Heart right ventricle (tissue), 16 donors: ENCODE data around the gene CNTN4. TPM values are rescaled to one million over a fixed set of nuclear protein-coding genes. Genes with fewer than 3 reads are reported as not detected.

Experiments
- ATAC-seq, 8 donors: fragments of 200-7000 bp; cut with Tn5 transposase; one replicate each; pipeline ENCODE4 v1.9.1; 2020; ENCODE audit warnings: mild to moderate bottlenecking in 8 of 8, moderate library complexity in 8 of 8, moderate number of reproducible peaks in 1 of 8
- DNase-seq, 2 donors: peaks; one replicate each; pipeline ENCODE4 v3.0.0-alpha.2; 2020
- H3K27ac ChIP-seq, 10 donors: fragments of 200-600 bp; sonication (generic) in 2 of 10; one replicate each; pipeline versions ENCODE4 v1.5.0 to v1.8.0; 2020 to 2022; ENCODE audit warnings: mild to moderate bottlenecking in 3 of 10
- H3K27me3 ChIP-seq, 7 donors: fragments of 200-600 bp; one replicate each; pipeline ENCODE4 v1.8.0; 2021 to 2022; ENCODE audit warnings: mild to moderate bottlenecking in 2 of 7
- H3K36me3 ChIP-seq, 9 donors: fragments of 200-600 bp; sonication (generic) in 1 of 9; one replicate each; pipeline versions ENCODE4 v1.5.0 to v1.8.0; 2020 to 2022; ENCODE audit warnings: mild to moderate bottlenecking in 2 of 9
- H3K4me1 ChIP-seq, 9 donors: fragments of 200-600 bp; sonication (generic) in 1 of 9; one replicate each; pipeline versions ENCODE4 v1.5.0 to v1.8.0; 2020 to 2022; ENCODE audit warnings: mild to moderate bottlenecking in 4 of 9
- H3K4me3 ChIP-seq, 10 donors: fragments of 200-600 bp; sonication (generic) in 2 of 10; one replicate each; pipeline versions ENCODE4 v1.5.0 to v1.8.0; 2020 to 2022; ENCODE audit warnings: mild to moderate bottlenecking in 7 of 10, moderate library complexity in 2 of 10
- H3K9me3 ChIP-seq, 11 donors: fragments of 200-600 bp in 10 of 11; sonication (generic) in 2 of 11; one replicate each; pipeline versions ENCODE4 v1.5.0 to v1.8.0; 2013 to 2022; ENCODE audit warnings: mild to moderate bottlenecking in 2 of 11, control low read depth in 1 of 11, moderate library complexity in 1 of 11
- WGBS, 2 donors: extraction: QIAGEN DNeasy Blood & Tissue Kit; methylation state at CpG; one replicate each; pipeline ENCODE4 v1.1.7; 2013; ENCODE audit warnings: inconsistent platforms in 1 of 2; 5-methylcytosine and 5-hydroxymethylcytosine counted together
- intact Hi-C, 10 donors: fragments of 100-400 bp; cut with DNase I; formaldehyde crosslinking; loops; one replicate each; pipeline versions ENCODE4 v1.11.1 to v1.14.2; 2022
- polyA plus RNA-seq, 2 donors: library from polyadenylated mRNA; stranded (reverse); fragments of 200-250 nt; gene quantifications; one replicate each; pipeline ENCODE4 v1.2.3, GENCODE V29; 2013
- total RNA-seq, 10 donors: library from RNA; stranded (reverse); fragmentation: NEBNext Ultra II Directional in 3 of 10; extraction: Animal tissue kit (Norgen Biotek cat#: 25700) in 3 of 10; gene quantifications; one replicate each; pipeline versions ENCODE4 v1.2.1 to v1.2.4, GENCODE V29; 2021 to 2023
- TF ChIP-seq, protein P1 (sequence below), 9 donors: fragments of 200-600 bp; sonication (generic) in 2 of 9; IDR thresholded peaks; one replicate each; pipeline versions ENCODE4 v1.5.0 to v1.8.0; 2021 to 2022; ENCODE audit warnings: antibody characterized with exemption in 9 of 9, mild to moderate bottlenecking in 5 of 9, moderate library complexity in 1 of 9
- donor health status: Arrhythmogenic right ventricular cardiomyopathy.
- donor health status: ischemic (EF 13 %, LVEDD 7.1; RV severe dilation, severe dysfunction).
- donor health status: healthy with polysubstance abuse.
- donor health status: DM: no; HTN: yes; CAD: no.
- donor health status: DM: no; HTN: no; CAD: no.
- donor health status: ischemic (EF 25% LVEDD 6.9; RV normal size, moderate dysfunction).
- donor health status: ischemic (EF 25% LVEDD 5.7; RV mildly dilated, moderate dysfunction).
- donor health status: healthy.
- donor health status: DM: yes; HTN: yes; CAD: no.
- donor health status: Ischemic cardiomyopathy.
- donor health status: ischemic (EF 35%, LVEDD 5.7; RV mildly dilated, moderate dysfunction).
- donor health status: nonischemic (EF 11% LVEDD 7.7; RV severe dilation, severe dysfunction).
- donor health status: DM: yes; HTN: yes; CAD: no.
- donor health status: PGD.
- donor health status: ischemic (EF 29% LVEDD 5.4; RV normal size, mild dysfunction).
- donor health status: nonischemic (EF 23%, LVEDD 6.1; RV moderate dilation, normal function).

Gene CNTN4
- total and polyA plus RNA-seq, 12 donors, result 0.48 to 4.7 (median 2.5) TPM

DNA sequence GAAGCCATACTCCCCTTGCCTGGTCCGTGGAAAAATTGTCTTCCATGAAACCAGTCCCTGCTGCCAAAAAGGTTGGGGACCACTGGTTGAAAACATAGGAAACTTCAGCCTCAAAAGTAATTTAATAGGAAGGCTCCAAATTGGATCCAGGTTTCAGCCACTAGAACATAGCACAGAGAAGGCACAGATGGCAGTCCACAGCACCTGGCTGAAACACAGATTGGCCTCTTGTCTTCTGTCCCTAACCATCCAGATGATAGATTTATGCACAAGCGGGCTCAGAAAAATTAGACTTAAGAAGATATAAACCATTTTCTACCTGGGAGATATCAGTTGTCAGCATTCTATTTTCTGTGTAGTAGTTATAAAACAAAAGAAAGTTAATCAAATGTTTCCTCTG, 397.1 kb downstream of the CNTN4 start:
- Histone ChIP-seq H3K27me3 (no peaks in the 10 kb centered on the region), H3K27ac (no peak overlapping the region), H3K9me3 (no peaks in the 10 kb centered on the region), H3K4me1 (no peaks in the 10 kb centered on the region), H3K36me3 (no peaks in the 10 kb centered on the region), H3K4me3 (no peak overlapping the region)
- intact Hi-C loops, result no loop called here
- TF ChIP-seq, protein P1, sequence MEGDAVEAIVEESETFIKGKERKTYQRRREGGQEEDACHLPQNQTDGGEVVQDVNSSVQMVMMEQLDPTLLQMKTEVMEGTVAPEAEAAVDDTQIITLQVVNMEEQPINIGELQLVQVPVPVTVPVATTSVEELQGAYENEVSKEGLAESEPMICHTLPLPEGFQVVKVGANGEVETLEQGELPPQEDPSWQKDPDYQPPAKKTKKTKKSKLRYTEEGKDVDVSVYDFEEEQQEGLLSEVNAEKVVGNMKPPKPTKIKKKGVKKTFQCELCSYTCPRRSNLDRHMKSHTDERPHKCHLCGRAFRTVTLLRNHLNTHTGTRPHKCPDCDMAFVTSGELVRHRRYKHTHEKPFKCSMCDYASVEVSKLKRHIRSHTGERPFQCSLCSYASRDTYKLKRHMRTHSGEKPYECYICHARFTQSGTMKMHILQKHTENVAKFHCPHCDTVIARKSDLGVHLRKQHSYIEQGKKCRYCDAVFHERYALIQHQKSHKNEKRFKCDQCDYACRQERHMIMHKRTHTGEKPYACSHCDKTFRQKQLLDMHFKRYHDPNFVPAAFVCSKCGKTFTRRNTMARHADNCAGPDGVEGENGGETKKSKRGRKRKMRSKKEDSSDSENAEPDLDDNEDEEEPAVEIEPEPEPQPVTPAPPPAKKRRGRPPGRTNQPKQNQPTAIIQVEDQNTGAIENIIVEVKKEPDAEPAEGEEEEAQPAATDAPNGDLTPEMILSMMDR (IDR thresholded peaks at IDR 0.05), result no peak
- 84 to 87% methylated on average over 2 of the region's 2 CpGs for WGBS, 2 donors
- no peak for DNase-seq
- ATAC-seq, result no peak

DNA sequence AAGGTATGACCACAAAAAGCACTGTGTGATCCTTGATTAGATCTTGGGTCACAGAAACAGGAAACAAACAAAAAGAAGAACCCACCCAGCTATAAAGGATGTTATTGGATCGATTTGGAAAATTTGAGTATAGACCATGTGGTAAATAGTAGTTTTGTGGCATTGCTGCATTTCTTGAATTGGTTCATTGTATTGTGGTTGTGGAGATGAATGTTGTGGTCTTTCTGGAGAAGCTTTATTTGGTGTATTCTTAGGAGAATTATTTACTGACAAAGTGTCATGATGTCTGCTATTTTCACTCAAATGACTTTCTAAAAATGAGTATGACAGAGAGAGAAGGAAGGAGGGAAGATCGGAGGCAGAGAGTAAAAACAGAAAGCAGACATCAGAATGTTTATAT, 406.2 kb downstream of the CNTN4 start:
- ATAC-seq (no peak), DNase-seq (no peak)
- Histone ChIP-seq H3K9me3 (no peaks in the 10 kb centered on the region), H3K36me3 (no peaks in the 10 kb centered on the region), H3K27me3 (no peaks in the 10 kb centered on the region), H3K4me1 (no peaks in the 10 kb centered on the region), H3K4me3 (no peak overlapping the region), H3K27ac (no peak overlapping the region)
- intact Hi-C loops, result no loop called here
- WGBS, 2 donors, result 61 to 73% methylated on average over 2 of the region's 2 CpGs
- TF ChIP-seq, protein P1 (IDR thresholded peaks at IDR 0.05), result no peak

DNA sequence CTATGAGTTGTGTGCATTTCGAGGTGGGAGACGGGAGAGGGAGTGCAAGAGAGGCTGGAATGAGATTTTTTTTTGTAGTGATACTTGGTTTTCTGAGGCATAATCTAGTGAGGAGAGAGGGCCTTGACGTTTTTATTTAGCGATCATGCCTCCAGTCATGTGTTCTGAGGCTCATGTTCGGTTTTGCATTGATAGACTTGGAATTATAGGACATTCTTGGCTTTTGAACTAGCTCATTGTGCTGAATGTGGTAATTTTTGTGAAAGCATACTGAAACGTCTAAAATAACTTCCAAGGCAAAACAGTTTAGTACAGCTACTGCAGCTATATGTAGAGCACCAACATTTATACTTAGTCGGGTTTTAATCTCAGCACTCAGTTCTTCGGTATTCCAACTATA, 408.1 kb downstream of the CNTN4 start:
- H3K4me3 ChIP-seq, result no peak overlapping the region
- WGBS, 2 donors, result 84 to 87% methylated on average over 8 of the region's 8 CpGs
- H3K4me1 ChIP-seq, result peaks cover 0 to 7% (median 0%) of the 10 kb centered on the region in 9 donors
- H3K27ac ChIP-seq, result no peak overlapping the region
- H3K27me3 ChIP-seq, result no peaks in the 10 kb centered on the region
- ATAC-seq (no peak), DNase-seq (no peak)
- intact Hi-C loops, result no loop called here
- no peaks in the 10 kb centered on the region for H3K36me3 ChIP-seq
- no peaks in the 10 kb centered on the region for H3K9me3 ChIP-seq
- TF ChIP-seq, protein P1 (IDR thresholded peaks at IDR 0.05), result no peak

DNA sequence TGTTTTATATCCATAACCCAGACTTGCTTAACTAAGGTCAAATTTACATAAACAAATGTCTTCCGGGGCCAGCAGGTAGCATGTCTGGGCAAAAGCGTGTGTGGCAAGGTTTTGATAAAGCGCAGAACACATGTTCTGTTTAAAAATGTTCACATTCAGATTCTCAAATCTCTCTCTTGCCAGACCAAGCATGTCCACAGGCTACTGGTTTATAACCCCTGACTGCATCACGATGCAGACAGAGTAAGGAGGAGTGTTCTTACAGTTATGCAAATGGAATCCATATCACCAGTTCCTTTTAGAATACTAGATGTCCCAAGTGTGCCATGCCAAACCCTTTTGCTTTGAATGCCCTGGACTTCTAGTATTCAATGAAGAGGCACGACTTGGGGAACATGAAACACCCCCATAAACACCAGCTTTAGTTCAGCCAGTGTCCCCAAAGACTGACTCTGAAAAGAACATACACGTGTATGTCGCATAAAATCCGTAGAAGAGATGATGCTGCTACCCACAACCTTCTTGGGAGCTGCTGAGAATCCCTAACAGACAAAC, 412.0 kb downstream of the CNTN4 start:
- DNase-seq (no peak), ATAC-seq (no peak)
- intact Hi-C loops, result no loop called here
- TF ChIP-seq, protein P1 (IDR thresholded peaks at IDR 0.05), result no peak
- Histone ChIP-seq H3K27ac (no peak overlapping the region), H3K4me3 (no peak overlapping the region), H3K36me3 (no peaks in the 10 kb centered on the region), H3K4me1 (peaks cover 0 to 8% (median 0%) of the 10 kb centered on the region in 9 donors), H3K27me3 (no peaks in the 10 kb centered on the region), H3K9me3 (no peaks in the 10 kb centered on the region)
- WGBS, 2 donors, result 68 to 71% methylated on average over 8 of the region's 8 CpGs
